Inferior parietal cortex (tissue), 1 donor: ENCODE results near the gene CUEDC1.

Source experiments
- DNase-seq: peaks from one replicate; pipeline ENCODE4 v3.0.0-alpha.2; 2016; ENCODE audit errors: extremely low spot score

Gene CUEDC1

DNA sequence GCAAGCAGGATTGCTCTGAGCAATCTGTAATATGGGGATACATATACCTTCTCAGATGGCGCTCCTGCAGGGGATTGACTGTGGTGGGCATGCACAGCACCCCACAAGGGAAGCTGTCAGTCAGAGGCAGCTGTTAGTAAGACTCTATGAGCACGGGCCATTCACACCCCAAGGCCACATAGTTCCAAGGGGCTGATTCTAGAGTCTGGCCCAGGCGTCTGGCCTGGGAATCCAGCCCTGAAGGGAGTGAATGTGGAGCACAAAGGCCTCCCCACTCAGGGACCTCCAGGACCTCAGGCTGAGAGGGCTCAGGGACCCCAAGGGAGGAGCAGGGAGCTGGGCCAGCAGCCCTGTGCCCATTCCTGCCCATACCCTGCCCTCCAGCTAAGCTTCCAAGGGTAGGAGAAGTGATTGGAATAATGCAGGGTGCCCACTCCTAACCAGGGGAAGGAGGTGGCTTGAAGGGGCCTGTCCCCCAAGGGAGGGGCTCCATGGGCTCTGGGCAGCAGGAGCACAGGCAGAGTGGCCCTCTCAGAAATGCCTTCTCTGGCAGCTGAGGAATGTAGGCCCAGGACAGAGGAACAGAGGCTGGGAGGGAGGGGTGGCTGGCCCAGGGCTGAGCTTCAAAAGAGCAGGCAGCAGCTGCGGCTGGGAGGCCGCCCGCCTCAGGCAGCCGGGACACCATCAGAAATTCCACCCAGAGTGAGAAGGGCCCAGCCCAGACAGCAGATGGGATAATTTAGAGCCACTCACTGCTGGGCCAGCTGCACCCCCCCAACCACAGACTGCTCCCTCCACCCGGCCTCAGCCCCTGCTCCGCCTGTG, 56.5 kb downstream of the CUEDC1 start:
- no peak for DNase-seq

DNA sequence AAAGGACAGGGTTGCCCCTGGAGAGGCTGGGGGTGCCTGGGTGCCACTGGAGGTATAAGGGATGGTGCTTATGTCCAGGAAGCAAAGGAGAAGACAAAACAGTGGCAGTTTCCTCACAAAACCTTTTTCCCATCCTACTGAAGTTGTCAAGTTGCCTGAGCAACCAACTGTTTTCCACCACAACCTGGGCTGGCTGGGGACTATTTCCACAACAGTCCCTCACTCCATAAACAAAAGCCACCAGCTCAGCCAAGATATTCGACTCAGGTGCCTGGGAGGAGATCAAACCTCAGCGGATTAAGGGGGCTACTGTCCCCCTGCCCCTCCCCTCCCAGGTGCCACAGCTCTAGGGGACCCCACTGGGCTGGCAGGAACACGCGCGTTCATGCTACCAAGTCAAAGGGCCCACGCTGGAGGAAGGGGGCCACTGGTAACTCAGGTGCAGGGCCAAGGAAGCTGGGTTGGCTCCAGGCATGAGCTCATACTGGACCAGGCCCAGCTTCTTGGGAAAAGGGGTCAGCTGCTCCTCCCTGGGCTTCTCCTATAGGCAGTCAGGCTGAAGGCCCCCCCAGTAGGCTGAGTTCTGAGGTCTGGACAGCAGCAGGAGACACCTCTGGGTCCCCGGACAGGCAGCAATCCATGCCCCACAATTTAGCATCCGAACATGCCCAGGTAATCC, 59.7 kb downstream of the CUEDC1 start:
- no peak for DNase-seq

GRCh38 chr17:57894848-57895247, 60.4 kb downstream of the CUEDC1 start:
- DNase-seq = no peak

GRCh38 chr17:57892820-57893595, 62.2 kb downstream of the CUEDC1 start:
- DNase-seq = peak; percentile 83

GRCh38 chr17:57892146-57892819, 62.9 kb downstream of the CUEDC1 start:
- peak; percentile 77 for DNase-seq

- no peak for DNase-seq
These were observed 64.4 kb downstream of the CUEDC1 start for GRCh38 chr17:57890857-57891232.

DNA sequence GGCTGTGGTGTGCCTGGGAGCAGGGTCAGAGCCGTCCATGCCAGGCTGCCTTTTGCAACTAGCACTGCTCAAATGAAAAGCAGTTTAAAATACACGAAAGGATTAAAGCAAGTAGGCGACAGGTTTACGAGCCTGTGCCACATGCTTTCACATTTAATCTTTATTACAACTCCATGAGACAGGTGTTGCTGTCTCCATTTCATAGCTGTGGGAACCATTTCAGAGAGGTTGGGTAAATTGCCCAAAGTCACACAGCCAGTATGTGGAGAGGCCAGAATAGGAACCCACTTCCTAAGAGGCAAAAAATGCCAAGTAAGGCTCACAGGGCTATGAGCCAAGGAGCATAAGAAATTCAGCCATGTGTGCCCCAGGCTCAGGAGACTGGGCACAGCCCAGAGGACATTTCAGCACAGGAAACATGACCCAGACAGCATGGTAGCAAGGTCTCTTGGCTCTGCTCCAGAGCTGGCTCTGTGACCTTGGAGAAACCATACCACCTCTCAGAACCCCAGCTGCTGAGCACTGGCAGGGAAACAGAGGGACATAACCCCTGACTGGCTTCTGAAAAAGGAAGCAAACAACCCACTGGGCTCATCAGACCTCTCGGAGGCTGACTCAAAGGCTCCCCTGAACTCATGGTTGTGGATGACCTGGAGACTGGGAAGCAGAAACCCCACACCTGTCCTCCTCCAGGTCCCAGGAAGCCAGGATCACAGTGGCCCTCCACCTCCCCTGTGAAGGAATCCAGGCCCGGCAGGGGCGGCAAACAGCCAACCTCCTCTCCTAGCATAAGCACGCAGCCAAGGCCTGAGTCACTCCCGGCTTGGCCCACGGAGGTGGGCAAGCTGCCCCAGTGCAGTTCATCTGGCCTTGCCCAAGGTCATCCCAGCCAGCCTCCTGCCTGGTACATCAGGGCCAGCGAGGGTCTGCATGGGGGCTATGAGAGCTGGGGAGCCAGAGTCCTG, 65.0 kb downstream of the CUEDC1 start:
- no peak for DNase-seq

- DNase-seq = no peak
These were observed 66.0 kb downstream of the CUEDC1 start for GRCh38 chr17:57889252-57889651.

- DNase-seq = no peak
These were observed 66.6 kb downstream of the CUEDC1 start for GRCh38 chr17:57888311-57889216.

- DNase-seq = no peak
These were observed 68.1 kb downstream of the CUEDC1 start for GRCh38 chr17:57887161-57887560.

- no peak for DNase-seq
These were observed 69.2 kb downstream of the CUEDC1 start for GRCh38 chr17:57886020-57886419.

DNA sequence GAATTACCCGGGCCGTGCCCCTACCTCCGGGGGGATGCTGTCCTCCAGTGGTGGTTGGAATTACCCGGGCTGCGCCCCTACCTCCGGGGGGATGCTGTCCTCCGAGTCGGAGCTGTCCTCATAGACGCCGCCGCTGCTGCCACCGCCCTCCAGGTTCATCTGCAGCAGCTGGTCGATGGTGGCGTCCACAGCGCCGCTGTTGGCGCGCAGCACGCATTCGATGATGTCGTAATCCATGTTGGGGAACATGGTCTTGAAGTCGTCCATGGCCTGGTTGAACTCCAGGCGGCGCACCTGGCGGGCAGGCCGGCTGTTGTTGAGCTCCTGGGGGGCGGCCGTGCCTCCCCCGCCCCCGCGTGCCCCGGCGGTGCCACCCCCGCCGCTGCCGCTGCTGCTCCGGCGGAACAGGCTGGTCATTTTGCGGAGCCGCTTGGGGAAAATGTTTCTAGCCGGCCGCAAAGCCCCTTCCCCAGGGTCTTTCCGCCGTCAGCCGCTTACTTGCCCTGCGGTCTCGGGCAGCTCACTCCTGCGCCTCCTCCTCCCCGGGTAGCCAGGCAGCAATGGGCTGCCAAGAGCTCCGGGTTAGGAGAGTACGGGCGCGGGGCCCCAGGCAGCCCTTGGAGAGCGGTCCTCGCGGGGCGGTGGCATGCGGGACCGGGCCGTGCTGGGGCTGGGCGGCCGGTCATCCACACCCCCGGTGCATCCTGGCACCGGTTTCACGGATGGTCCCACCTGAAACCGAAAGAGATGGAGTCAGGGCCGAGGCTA, 69.9 kb downstream of the CUEDC1 start:
- no peak for DNase-seq

DNA sequence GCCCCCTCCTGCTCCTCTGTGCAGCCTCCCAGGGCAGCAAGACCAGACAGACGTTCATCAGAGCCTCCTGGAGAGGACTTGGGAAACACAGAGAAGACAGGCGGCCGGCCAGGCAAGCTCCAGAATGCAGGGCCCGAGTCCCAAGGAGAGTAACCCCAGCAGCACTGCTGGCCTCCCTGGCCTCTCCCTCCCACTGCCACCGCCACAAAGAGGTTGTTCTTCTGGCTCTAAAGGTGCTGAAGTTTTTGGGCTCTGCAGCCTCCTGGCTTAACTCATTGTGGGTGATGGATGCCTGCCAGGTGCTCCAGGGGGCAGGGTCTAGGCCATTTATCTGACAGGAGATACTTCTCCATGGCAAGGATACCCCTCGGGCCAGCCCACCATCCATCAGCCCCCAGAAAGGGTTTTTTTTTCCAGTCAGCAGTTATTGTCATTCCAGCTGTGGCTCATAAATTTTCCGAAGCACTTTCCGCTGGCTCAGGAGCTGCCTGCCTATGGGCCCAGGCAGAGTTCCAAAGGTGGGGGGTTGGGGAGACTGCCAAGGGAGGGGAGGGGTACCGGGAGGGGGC, 73.3 kb downstream of the CUEDC1 start:
- DNase-seq = no peak

DNA sequence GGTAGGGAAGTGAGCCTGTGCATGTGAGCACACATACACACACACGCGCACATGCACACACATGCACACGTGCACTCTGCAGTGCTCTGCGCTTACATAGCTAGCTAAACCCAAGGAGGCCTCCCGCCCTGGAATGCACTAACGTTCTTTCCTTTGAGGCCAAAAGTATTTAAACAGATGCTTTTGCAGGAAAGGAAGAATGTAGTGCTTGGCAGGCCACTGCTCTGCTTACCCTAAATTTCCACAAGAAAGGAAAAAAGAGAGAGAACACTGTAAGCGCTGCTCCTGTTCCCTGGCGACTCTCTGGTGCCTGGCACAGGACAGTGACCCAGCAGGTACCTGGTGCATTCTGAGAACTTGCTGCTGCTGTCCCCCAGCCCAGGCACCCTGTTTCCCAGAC, 74.1 kb downstream of the CUEDC1 start:
- DNase-seq = no peak

DNA sequence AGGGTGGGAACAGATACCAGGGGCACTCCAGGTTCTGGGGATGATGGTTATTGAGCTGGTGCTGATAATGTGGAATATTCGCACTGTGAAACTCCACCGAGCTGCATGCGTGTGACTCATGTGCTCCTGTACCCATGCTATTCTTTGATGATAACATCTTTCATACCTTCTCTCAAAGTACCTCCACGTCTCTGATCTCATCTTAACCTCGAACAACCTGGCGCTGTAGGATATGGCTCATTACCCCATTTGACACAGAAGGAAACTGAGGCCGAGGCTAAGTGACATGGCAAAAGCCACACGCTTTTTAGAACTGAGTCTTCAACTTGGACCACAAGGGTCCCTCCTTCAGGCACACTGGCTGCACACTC, 75.1 kb downstream of the CUEDC1 start:
- DNase-seq = no peak

GRCh38 chr17:57879437-57880085, 75.7 kb downstream of the CUEDC1 start:
- DNase-seq = no peak

- no peak for DNase-seq
These were observed 77.3 kb downstream of the CUEDC1 start for GRCh38 chr17:57877803-57878377.

GRCh38 chr17:57876866-57877237, 78.4 kb downstream of the CUEDC1 start:
- DNase-seq = no peak
